Prostate gland (tissue), 2 donors: ENCODE data around the gene PCDH1.

Source experiments
- CTCF ChIP-seq, 4 experiments: fragments of 200-600 bp in 2 of 4; fragments of 450-650 bp in 2 of 4; sonication (generic) in 2 of 4; IDR thresholded peaks; 1 replicate in 3 of 4; 2 replicates in 1 of 4; pipeline ENCODE4 v1.5.1; 2016 to 2019; ENCODE audit warnings: antibody characterized with exemption in 4 of 4, mild to moderate bottlenecking in 2 of 4, moderate library complexity in 2 of 4
- POLR2A ChIP-seq: fragments of 450-650 bp; IDR thresholded peaks from one replicate; pipeline ENCODE4 v1.6.1; 2016; ENCODE audit warnings: antibody characterized with exemption, mild to moderate bottlenecking
- POLR2AphosphoS5 ChIP-seq: sonication (generic); formaldehyde crosslinking; IDR thresholded peaks from one replicate; pipeline ENCODE4 v1.6.1; 2017; ENCODE audit warnings: antibody characterized with exemption

- TF ChIP-seq POLR2A = no peak
- no peak for TF ChIP-seq CTCF (IDR thresholded peaks at IDR 0.05)
- TF ChIP-seq POLR2AphosphoS5 = no peak
Measured at GRCh38 chr5:141870871-141871270, 7.3 kb downstream of the PCDH1 start.
